GM23338 (cell line): Measurements from ENCODE around the gene PLEKHM2. TPM values are rescaled to one million over a fixed set of nuclear protein-coding genes. Genes with fewer than 3 reads are reported as not detected.

Source experiments
- ATAC-seq: fragments of 200-7000 bp; cut with Tn5 transposase; 3 replicates; pipeline ENCODE4 v1.9.1; 2020
- DNase-seq: peaks from one replicate; pipeline ENCODE4 v3.0.0-alpha.2; 2015; ENCODE audit warnings: low spot score
- H2AFZ ChIP-seq: fragments of 200-600 bp; sonication (generic); 2 replicates; pipeline ENCODE4 v1.8.0; 2016; ENCODE audit warnings: antibody characterized with exemption, mild to moderate bottlenecking, moderate library complexity
- H3F3A ChIP-seq: fragments of 200-600 bp; sonication (generic); replicated peaks from 2 replicates; pipeline ENCODE4 v1.8.0; 2017; ENCODE audit warnings: antibody characterized with exemption, mixed run types, low read depth
- H3K27ac ChIP-seq: fragments of 200-600 bp; sonication (generic); 2 replicates; pipeline ENCODE4 v1.6.1; 2016; ENCODE audit warnings: low read depth
- H3K27me3 ChIP-seq: fragments of 200-600 bp; sonication (generic); 2 replicates; pipeline ENCODE4 v1.8.0; 2016; ENCODE audit warnings: mild to moderate bottlenecking, mixed run types, moderate library complexity; ENCODE audit not compliant: insufficient read depth
- H3K36me3 ChIP-seq: fragments of 200-600 bp; sonication (generic); 2 replicates; pipeline ENCODE4 v1.8.0; 2016; ENCODE audit warnings: mild to moderate bottlenecking; ENCODE audit not compliant: insufficient read depth
- H3K4me1 ChIP-seq: fragments of 200-600 bp; sonication (generic); 2 replicates; pipeline ENCODE4 v1.8.0; 2016; ENCODE audit warnings: mild to moderate bottlenecking, moderate library complexity; ENCODE audit not compliant: insufficient read depth
- H3K4me2 ChIP-seq: fragments of 200-600 bp; sonication (generic); 2 replicates; pipeline ENCODE4 v1.7.1; 2017; ENCODE audit warnings: mixed run types
- H3K4me3 ChIP-seq: fragments of 200-600 bp; sonication (generic); 2 replicates; pipeline ENCODE4 v1.6.1; 2016; ENCODE audit warnings: mixed run types
- H3K79me2 ChIP-seq: fragments of 200-600 bp; sonication (generic); replicated peaks from 2 replicates; pipeline ENCODE4 v1.8.0; 2017; ENCODE audit warnings: mild to moderate bottlenecking; ENCODE audit not compliant: insufficient read depth
- H3K9me2 ChIP-seq: fragments of 200-600 bp; sonication (generic); 2 replicates; pipeline ENCODE4 v1.8.0; 2017; ENCODE audit not compliant: insufficient read depth
- H4K20me1 ChIP-seq: fragments of 200-600 bp; sonication (generic); replicated peaks from 2 replicates; pipeline ENCODE4 v1.8.0; 2017; ENCODE audit warnings: mild to moderate bottlenecking; ENCODE audit not compliant: insufficient read depth
- H3K27ac Mint-ChIP-seq: 2 replicates; pipeline ENCODE4 v1.8.0; 2020; ENCODE audit warnings: inconsistent platforms, mild to moderate bottlenecking, moderate library complexity, mixed read lengths
- H3K27me3 Mint-ChIP-seq: 3 replicates; pipeline ENCODE4 v1.8.0; 2022; ENCODE audit warnings: low read depth, mild to moderate bottlenecking, moderate library complexity, mixed read lengths, inconsistent platforms; ENCODE audit not compliant: insufficient read depth, poor library complexity
- H3K36me3 Mint-ChIP-seq: 3 replicates; pipeline ENCODE4 v1.8.0; 2021; ENCODE audit warnings: low read depth, mild to moderate bottlenecking, inconsistent platforms, moderate library complexity, mixed read lengths
- H3K4me1 Mint-ChIP-seq: 3 replicates; pipeline ENCODE4 v1.8.0; 2020; ENCODE audit warnings: mild to moderate bottlenecking, inconsistent platforms, mixed read lengths
- H3K4me3 Mint-ChIP-seq: 3 replicates; pipeline ENCODE4 v1.8.0; 2021; ENCODE audit warnings: moderate library complexity, mild to moderate bottlenecking, inconsistent platforms, mixed read lengths
- H3K9me3 Mint-ChIP-seq: 3 replicates; pipeline ENCODE4 v1.8.0; 2020; ENCODE audit warnings: moderate library complexity, mild to moderate bottlenecking, inconsistent platforms, mixed read lengths
- CREB1 ChIP-seq: fragments of 250-450 bp; sonication (Bioruptor Pico); IDR thresholded peaks from 2 replicates; pipeline ENCODE4 v1.5.0; 2020; ENCODE audit warnings: low read depth, mild to moderate bottlenecking, moderate library complexity
- ETS1 ChIP-seq: IDR thresholded peaks from 2 replicates; pipeline ENCODE4 v1.6.1; 2016; ENCODE audit warnings: antibody characterized with exemption
- EZH2 ChIP-seq: fragments of 200-600 bp; sonication (generic); IDR thresholded peaks from one replicate; pipeline ENCODE4 v1.8.0; 2017; ENCODE audit warnings: antibody characterized with exemption, mild to moderate bottlenecking, low read depth; ENCODE audit not compliant: unreplicated experiment
- EZH2phosphoT487 ChIP-seq: fragments of 200-600 bp; sonication (generic); IDR thresholded peaks from one replicate; pipeline ENCODE4 v1.8.1; 2018; ENCODE audit warnings: antibody characterized with exemption; ENCODE audit not compliant: unreplicated experiment
- NANOG ChIP-seq: IDR thresholded peaks from 2 replicates; pipeline ENCODE4 v1.6.1; 2016; ENCODE audit warnings: antibody characterized with exemption, borderline replicate concordance
- POLR2AphosphoS5 ChIP-seq: IDR thresholded peaks from 2 replicates; pipeline ENCODE4 v1.6.1; 2016; ENCODE audit warnings: antibody characterized with exemption, low read depth
- REST ChIP-seq: IDR thresholded peaks from one replicate; pipeline ENCODE4 v1.6.1; 2018; ENCODE audit warnings: antibody characterized with exemption; ENCODE audit not compliant: unreplicated experiment
- STAT1 ChIP-seq: IDR thresholded peaks from one replicate; pipeline ENCODE4 v1.6.1; 2016; ENCODE audit warnings: antibody characterized with exemption; ENCODE audit not compliant: unreplicated experiment
- ZNF114 ChIP-seq: fragments of 250-450 bp; sonication (Bioruptor Pico); IDR thresholded peaks from 2 replicates; pipeline ENCODE4 v1.5.0; 2020; ENCODE audit warnings: mild to moderate bottlenecking, moderate library complexity
- ZNF331 ChIP-seq: fragments of 250-450 bp; sonication (Bioruptor Pico); IDR thresholded peaks from 2 replicates; pipeline ENCODE4 v1.5.0; 2020; ENCODE audit warnings: low read depth, mild to moderate bottlenecking, moderate library complexity
- ZNF462 ChIP-seq: fragments of 250-450 bp; sonication (Bioruptor Pico); IDR thresholded peaks from 2 replicates; pipeline ENCODE4 v1.5.0; 2020; ENCODE audit warnings: mild to moderate bottlenecking, moderate library complexity
- polyA plus RNA-seq: library from polyadenylated mRNA; unstranded; fragments of >200 nt; fragmentation: Nextera tagmentation; extraction: Ambion mirVana; gene quantifications from 2 replicates; pipeline ENCODE4 v1.2.1, GENCODE V29; 2016
- total RNA-seq: library from RNA; depleted of rRNA; stranded (reverse); fragments of >200 nt; shearing (Covaris generic); gene quantifications from 2 replicates; pipeline ENCODE4 v1.2.3, GENCODE V29; 2014

PLEKHM2 gene
- total and polyA plus RNA-seq, 2 experiments from 2014 or later: 11.2 to 40.0 TPM

DNA sequence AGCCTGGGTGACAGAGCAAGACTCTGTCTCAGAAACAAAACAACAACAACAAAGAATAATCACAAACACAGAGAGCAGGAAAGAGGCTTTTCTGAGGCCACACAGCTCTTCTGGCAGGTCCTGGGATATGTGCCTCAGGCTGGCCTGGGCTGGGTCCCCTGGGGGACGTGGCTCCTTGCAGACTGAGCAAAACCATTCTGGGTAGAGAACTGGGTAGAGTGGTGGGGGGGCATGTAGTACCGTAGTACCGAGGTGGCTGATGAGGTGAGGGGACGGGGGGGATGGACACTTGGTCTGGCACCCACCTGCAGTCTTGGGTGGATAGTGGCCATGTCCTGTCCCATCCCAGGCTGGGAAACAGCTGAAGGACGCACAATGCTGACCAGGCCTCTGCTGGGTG is 64.1 kb downstream of the PLEKHM2 start:
- Histone ChIP-seq H4K20me1 (no peaks in the 10 kb centered on the region), H3K9me2 (no peaks in the 10 kb centered on the region), H3K4me3 (no peak overlapping the region), H3F3A (no peaks in the 10 kb centered on the region), H3K4me2 (no peak overlapping the region), H3K4me1 (no peaks in the 10 kb centered on the region; the same call in 1 of the 2 replicates), H3K79me2 (no peaks in the 10 kb centered on the region), H2AFZ (no peak overlapping the region), H3K36me3 (no peaks in the 10 kb centered on the region), H3K27me3 (no peaks in the 10 kb centered on the region), H3K27ac (no peak overlapping the region)
- DNase-seq (no peak), ATAC-seq (no peak)
- H3K27ac Mint-ChIP-seq: no peak overlapping the region
- no peak overlapping the region for H3K4me3 Mint-ChIP-seq
- H3K36me3 Mint-ChIP-seq: no peaks in the 10 kb centered on the region
- peaks cover 9% of the 10 kb centered on the region for H3K27me3 Mint-ChIP-seq
- no peaks in the 10 kb centered on the region for H3K9me3 Mint-ChIP-seq
- TF ChIP-seq POLR2AphosphoS5 (no peak), REST (no peak), NANOG (no peak), EZH2phosphoT487 (no peak)
- H3K4me1 Mint-ChIP-seq: peaks cover 2% of the 10 kb centered on the region; the same call in 2 of the 3 replicates

GRCh38 chr1:15748690-15749398 is 64.7 kb downstream of the PLEKHM2 start:
- Mint-ChIP-seq H3K36me3 (no peaks in the 10 kb centered on the region), H3K4me3 (no peak overlapping the region), H3K4me1 (peaks cover 2% of the 10 kb centered on the region; the same call in 2 of the 3 replicates), H3K27ac (no peak overlapping the region), H3K27me3 (peaks cover 9% of the 10 kb centered on the region), H3K9me3 (no peaks in the 10 kb centered on the region)
- Histone ChIP-seq H3K4me3 (no peak overlapping the region), H3K4me2 (no peak overlapping the region), H4K20me1 (no peaks in the 10 kb centered on the region), H3K4me1 (no peaks in the 10 kb centered on the region; the same call in 1 of the 2 replicates), H3F3A (no peaks in the 10 kb centered on the region), H3K27me3 (no peaks in the 10 kb centered on the region), H3K36me3 (no peaks in the 10 kb centered on the region), H3K79me2 (no peaks in the 10 kb centered on the region), H2AFZ (peak overlapping the region; percentile 81), H3K27ac (no peak overlapping the region; the same call in 1 of the 2 replicates), H3K9me2 (no peaks in the 10 kb centered on the region)
- ATAC-seq: peak; percentile 15
- DNase-seq: no peak
- TF ChIP-seq POLR2AphosphoS5: no peak
- no peak for TF ChIP-seq CREB1 (CRISPR knock-in tag)
- TF ChIP-seq ZNF331 (CRISPR knock-in tag): no peak
- TF ChIP-seq STAT1: no peak
- no peak for TF ChIP-seq ZNF462 (CRISPR knock-in tag)
- no peak for TF ChIP-seq EZH2phosphoT487
- TF ChIP-seq ZNF114 (CRISPR knock-in tag): no peak
- TF ChIP-seq ETS1: no peak
- no peak for TF ChIP-seq EZH2
